SK-N-SH (cell line): ENCODE results near the gene GALNS.

Source experiments
- CHD2 ChIP-seq: fragments of 150-350 bp; IDR thresholded peaks from 2 replicates; pipeline ENCODE4 v1.6.1; 2018; ENCODE audit warnings: low read length; ENCODE audit not compliant: partially characterized antibody
- JUND ChIP-seq: IDR thresholded peaks from 2 replicates; pipeline ENCODE4 v1.4.0; 2012
- MXI1 ChIP-seq: IDR thresholded peaks from 2 replicates; pipeline ENCODE4 v1.6.1; 2012; ENCODE audit warnings: mild to moderate bottlenecking, low read depth, low read length, improper control_type of control experiment
- NRF1 ChIP-seq: IDR thresholded peaks from 2 replicates; pipeline ENCODE4 v1.6.1; 2012; ENCODE audit warnings: low read depth, mild to moderate bottlenecking, low read length
- POLR2AphosphoS5 ChIP-seq: IDR thresholded peaks from 2 replicates; pipeline ENCODE4 v1.6.1; 2012; ENCODE audit warnings: low read depth, low read length
- RCOR1 ChIP-seq: fragments of 150-350 bp; IDR thresholded peaks from 2 replicates; pipeline ENCODE4 v1.6.1; 2017; ENCODE audit warnings: antibody characterized with exemption, low read length
- SMC3 ChIP-seq: IDR thresholded peaks from 2 replicates; pipeline ENCODE4 v1.6.1; 2012; ENCODE audit warnings: low read depth, low read length, improper control_type of control experiment
- YY1 ChIP-seq: IDR thresholded peaks from 2 replicates; pipeline ENCODE4 v1.4.0; 2012; ENCODE audit warnings: low read depth, mild to moderate bottlenecking
- TF ChIP-seq, protein P1 (sequence below): fragments of 200-600 bp; sonication (generic); IDR thresholded peaks from 2 replicates; pipeline ENCODE4 v1.6.1; 2017; ENCODE audit warnings: antibody characterized with exemption, mild to moderate bottlenecking, moderate library complexity
- TF ChIP-seq, protein P2 (sequence below): fragments of 150-350 bp; IDR thresholded peaks from 2 replicates; pipeline ENCODE4 v1.6.1; 2017; ENCODE audit warnings: antibody characterized with exemption, low read length, low read depth, borderline replicate concordance
- TF ChIP-seq, protein P3 (sequence below): IDR thresholded peaks from 2 replicates; pipeline ENCODE4; 2012
- TF ChIP-seq, protein P4 (sequence below): IDR thresholded peaks from 2 replicates; pipeline ENCODE4 v1.4.0; 2012; ENCODE audit warnings: low read depth, borderline replicate concordance

DNA sequence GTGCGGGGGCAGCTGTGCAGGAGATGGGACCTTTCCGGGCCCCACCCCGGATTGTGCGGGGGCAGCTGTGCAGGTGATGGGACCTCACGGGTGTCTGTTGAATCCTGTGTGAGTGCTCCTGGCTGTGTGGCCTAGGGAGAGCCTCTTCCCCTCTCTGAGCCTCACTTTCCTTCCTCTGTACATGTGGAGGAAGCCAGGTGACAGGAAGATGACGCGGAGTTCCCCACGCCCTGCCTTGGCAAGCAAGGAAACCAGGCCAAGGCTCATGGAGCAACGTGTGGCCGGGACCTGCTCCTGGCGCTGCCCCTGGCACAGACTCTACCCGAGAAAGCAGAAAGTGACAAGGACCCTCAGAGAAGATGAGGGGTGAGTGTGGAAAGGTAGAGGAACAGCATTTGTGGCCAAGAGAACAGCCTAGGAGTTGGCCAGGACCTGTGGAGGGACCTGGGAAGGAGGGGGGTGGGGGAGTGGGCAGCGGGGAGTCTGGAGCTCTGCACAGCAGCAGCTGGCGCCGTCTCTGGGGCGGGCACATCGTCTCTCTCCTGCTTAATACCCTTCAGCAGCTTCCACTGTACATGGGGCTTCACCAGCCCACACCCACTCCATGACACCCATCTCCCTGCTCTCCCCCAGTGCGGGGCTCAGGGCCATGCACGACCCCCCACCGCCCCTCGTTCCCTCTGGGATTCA lies 48.1 kb upstream of the GALNS start:
- TF ChIP-seq, protein P1, sequence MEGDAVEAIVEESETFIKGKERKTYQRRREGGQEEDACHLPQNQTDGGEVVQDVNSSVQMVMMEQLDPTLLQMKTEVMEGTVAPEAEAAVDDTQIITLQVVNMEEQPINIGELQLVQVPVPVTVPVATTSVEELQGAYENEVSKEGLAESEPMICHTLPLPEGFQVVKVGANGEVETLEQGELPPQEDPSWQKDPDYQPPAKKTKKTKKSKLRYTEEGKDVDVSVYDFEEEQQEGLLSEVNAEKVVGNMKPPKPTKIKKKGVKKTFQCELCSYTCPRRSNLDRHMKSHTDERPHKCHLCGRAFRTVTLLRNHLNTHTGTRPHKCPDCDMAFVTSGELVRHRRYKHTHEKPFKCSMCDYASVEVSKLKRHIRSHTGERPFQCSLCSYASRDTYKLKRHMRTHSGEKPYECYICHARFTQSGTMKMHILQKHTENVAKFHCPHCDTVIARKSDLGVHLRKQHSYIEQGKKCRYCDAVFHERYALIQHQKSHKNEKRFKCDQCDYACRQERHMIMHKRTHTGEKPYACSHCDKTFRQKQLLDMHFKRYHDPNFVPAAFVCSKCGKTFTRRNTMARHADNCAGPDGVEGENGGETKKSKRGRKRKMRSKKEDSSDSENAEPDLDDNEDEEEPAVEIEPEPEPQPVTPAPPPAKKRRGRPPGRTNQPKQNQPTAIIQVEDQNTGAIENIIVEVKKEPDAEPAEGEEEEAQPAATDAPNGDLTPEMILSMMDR, result no peak
- TF ChIP-seq YY1, result no peak
- TF ChIP-seq CHD2, result no peak
- no peak for TF ChIP-seq POLR2AphosphoS5
- no peak for TF ChIP-seq JUND
- TF ChIP-seq, protein P2, sequence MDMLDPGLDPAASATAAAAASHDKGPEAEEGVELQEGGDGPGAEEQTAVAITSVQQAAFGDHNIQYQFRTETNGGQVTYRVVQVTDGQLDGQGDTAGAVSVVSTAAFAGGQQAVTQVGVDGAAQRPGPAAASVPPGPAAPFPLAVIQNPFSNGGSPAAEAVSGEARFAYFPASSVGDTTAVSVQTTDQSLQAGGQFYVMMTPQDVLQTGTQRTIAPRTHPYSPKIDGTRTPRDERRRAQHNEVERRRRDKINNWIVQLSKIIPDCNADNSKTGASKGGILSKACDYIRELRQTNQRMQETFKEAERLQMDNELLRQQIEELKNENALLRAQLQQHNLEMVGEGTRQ, result no peak
- TF ChIP-seq RCOR1, result no peak
- TF ChIP-seq NRF1, result no peak
- TF ChIP-seq MXI1, result no peak
- TF ChIP-seq, protein P3, sequence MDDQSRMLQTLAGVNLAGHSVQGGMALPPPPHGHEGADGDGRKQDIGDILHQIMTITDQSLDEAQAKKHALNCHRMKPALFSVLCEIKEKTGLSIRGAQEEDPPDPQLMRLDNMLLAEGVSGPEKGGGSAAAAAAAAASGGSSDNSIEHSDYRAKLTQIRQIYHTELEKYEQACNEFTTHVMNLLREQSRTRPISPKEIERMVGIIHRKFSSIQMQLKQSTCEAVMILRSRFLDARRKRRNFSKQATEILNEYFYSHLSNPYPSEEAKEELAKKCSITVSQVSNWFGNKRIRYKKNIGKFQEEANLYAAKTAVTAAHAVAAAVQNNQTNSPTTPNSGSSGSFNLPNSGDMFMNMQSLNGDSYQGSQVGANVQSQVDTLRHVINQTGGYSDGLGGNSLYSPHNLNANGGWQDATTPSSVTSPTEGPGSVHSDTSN, result no peak
- TF ChIP-seq, protein P4, sequence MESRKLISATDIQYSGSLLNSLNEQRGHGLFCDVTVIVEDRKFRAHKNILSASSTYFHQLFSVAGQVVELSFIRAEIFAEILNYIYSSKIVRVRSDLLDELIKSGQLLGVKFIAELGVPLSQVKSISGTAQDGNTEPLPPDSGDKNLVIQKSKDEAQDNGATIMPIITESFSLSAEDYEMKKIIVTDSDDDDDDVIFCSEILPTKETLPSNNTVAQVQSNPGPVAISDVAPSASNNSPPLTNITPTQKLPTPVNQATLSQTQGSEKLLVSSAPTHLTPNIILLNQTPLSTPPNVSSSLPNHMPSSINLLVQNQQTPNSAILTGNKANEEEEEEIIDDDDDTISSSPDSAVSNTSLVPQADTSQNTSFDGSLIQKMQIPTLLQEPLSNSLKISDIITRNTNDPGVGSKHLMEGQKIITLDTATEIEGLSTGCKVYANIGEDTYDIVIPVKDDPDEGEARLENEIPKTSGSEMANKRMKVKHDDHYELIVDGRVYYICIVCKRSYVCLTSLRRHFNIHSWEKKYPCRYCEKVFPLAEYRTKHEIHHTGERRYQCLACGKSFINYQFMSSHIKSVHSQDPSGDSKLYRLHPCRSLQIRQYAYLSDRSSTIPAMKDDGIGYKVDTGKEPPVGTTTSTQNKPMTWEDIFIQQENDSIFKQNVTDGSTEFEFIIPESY, result no peak
- TF ChIP-seq SMC3, result no peak
